K562 (cell line): ENCODE measurements around the gene CABP2. TPM values are rescaled to one million over a fixed set of nuclear protein-coding genes. Genes with fewer than 3 reads are reported as not detected.

ENCODE experiments used
- ATAC-seq: fragments of 200-7000 bp; cut with Tn5 transposase; 3 replicates; pipeline ENCODE4 v1.9.1; 2020; ENCODE audit warnings: moderate library complexity
- BruUV-seq: library from RNA; stranded (reverse); fragments of 400-500 nt; replicated peaks from 2 replicates; lab custom pipeline; 2021; lab: Mats Ljungman, UMichigan
- CTCF ChIA-PET: fragments of 300-600 bp; formaldehyde crosslinking; extraction: SDS; loops from one replicate; lab custom pipeline; 2021; ENCODE audit warnings: low intra/inter-chr PET ratio; lab: Yijun Ruan, JAX
- POLR2A ChIA-PET: fragments of 300-600, 350-650 bp; sonication (Branson Sonifier 250); formaldehyde crosslinking; extraction: SDS; loops from one replicate; lab custom pipeline; 2021; ENCODE audit warnings: antibody characterized with exemption, inconsistent platforms; lab: Yijun Ruan, JAX
- DNase-seq, 4 experiments: peaks; one replicate each; pipeline versions ENCODE4 v3.0.0 to v3.0.0-alpha.2; 2011 to 2018; ENCODE audit warnings: low spot score in 3 of 4, mixed read lengths in 3 of 4; ENCODE audit errors: extremely low read depth in 1 of 4
- FAIRE-seq: peaks from 2 replicates; lab custom pipeline; 2011; peaks lifted over from hg19 to GRCh38; lab: Jason Lieb, UNC
- H2AFZ ChIP-seq: 2 replicates; pipeline ENCODE4 v1.6.0; 2011; ENCODE audit warnings: low read depth, low read length, control low read depth, inconsistent platforms
- H3K27ac ChIP-seq: fragments of 200-600 bp; 3 replicates; pipeline ENCODE4 v1.8.0; 2011; ENCODE audit warnings: low read depth, mild to moderate bottlenecking, control low read depth, inconsistent platforms, low read length, moderate library complexity, mixed read lengths; ENCODE audit errors: extremely low read depth
- H3K27me3 ChIP-seq, 2 experiments: fragments of 300-600 bp in 1 of 2; 2 replicates in 1 of 2; 3 replicates in 1 of 2; pipeline versions ENCODE4 v1.6.0 to v1.8.0; 2011; ENCODE audit warnings: inconsistent platforms in 2 of 2, low read length in 2 of 2, mild to moderate bottlenecking in 1 of 2, mixed read lengths in 1 of 2, moderate library complexity in 1 of 2; ENCODE audit not compliant: control insufficient read depth in 2 of 2, insufficient read depth in 2 of 2
- H3K36me3 ChIP-seq: fragments of 300-600 bp; 3 replicates; pipeline ENCODE4 v1.8.0; 2011; ENCODE audit warnings: mild to moderate bottlenecking, low read length, inconsistent platforms; ENCODE audit not compliant: control insufficient read depth, insufficient read depth
- H3K4me1 ChIP-seq, 2 experiments: fragments of 200-600 bp in 1 of 2; replicated peaks in 1 of 2; 2 replicates in 1 of 2; 3 replicates in 1 of 2; pipeline versions ENCODE4 v1.5.1 to v1.8.0; 2011; ENCODE audit warnings: inconsistent platforms in 2 of 2, low read length in 2 of 2, mild to moderate bottlenecking in 1 of 2, mixed read lengths in 1 of 2, moderate library complexity in 1 of 2; ENCODE audit not compliant: control insufficient read depth in 2 of 2, insufficient read depth in 2 of 2
- H3K4me2 ChIP-seq: 2 replicates; pipeline ENCODE4 v1.6.1; 2011; ENCODE audit warnings: low read length, control low read depth, inconsistent platforms, mixed read lengths; ENCODE audit not compliant: insufficient read depth
- H3K4me3 ChIP-seq: fragments of 200-600 bp; sonication (generic), shearing (Covaris generic); 2 replicates; pipeline ENCODE4 v1.5.1; 2016; ENCODE audit warnings: control low read depth, inconsistent platforms
- H3K79me2 ChIP-seq: fragments of 200-600 bp; 3 replicates; pipeline ENCODE4 v1.8.0; 2011; ENCODE audit warnings: low read length, inconsistent platforms; ENCODE audit not compliant: control insufficient read depth, insufficient read depth
- H3K9ac ChIP-seq, 2 experiments: 2 replicates each; pipeline versions ENCODE4 v1.6.0 to v1.6.1; 2011; ENCODE audit warnings: low read depth in 2 of 2, low read length in 2 of 2, control low read depth in 1 of 2, inconsistent platforms in 1 of 2, mild to moderate bottlenecking in 1 of 2, mixed read lengths in 1 of 2; ENCODE audit not compliant: insufficient read depth in 1 of 2
- H3K9me1 ChIP-seq: one replicate; pipeline ENCODE4 v1.6.0; 2011; ENCODE audit warnings: inconsistent platforms, mild to moderate bottlenecking, low read length, moderate library complexity; ENCODE audit not compliant: control insufficient read depth, insufficient read depth
- H3K9me3 ChIP-seq: replicated peaks from 2 replicates; pipeline ENCODE4 v1.5.1; 2011; ENCODE audit warnings: low read depth, low read length, inconsistent platforms; ENCODE audit not compliant: control insufficient read depth, insufficient read depth
- H4K20me1 ChIP-seq: replicated peaks from 2 replicates; pipeline ENCODE4 v1.6.1; 2011; ENCODE audit warnings: low read length, inconsistent platforms, mixed read lengths; ENCODE audit not compliant: control insufficient read depth, insufficient read depth
- ESRRB ChIP-seq: fragments of 250-450 bp; sonication (Bioruptor Pico); IDR thresholded peaks from 2 replicates; pipeline ENCODE4 v1.5.0; 2020; ENCODE audit warnings: mild to moderate bottlenecking, moderate library complexity, borderline replicate concordance
- MTA1 ChIP-seq: fragments of 450-650 bp; IDR thresholded peaks from 2 replicates; pipeline ENCODE4 v1.6.1; 2017; ENCODE audit warnings: borderline replicate concordance
- POLR2B ChIP-seq: fragments of 450-650 bp; IDR thresholded peaks from 2 replicates; pipeline ENCODE4 v1.6.1; 2018; ENCODE audit warnings: low read depth; ENCODE audit not compliant: partially characterized antibody
- POLR2G ChIP-seq: fragments of 200-400 bp; formaldehyde crosslinking; IDR thresholded peaks from 2 replicates; pipeline ENCODE4 v1.6.1; 2017; ENCODE audit warnings: low read depth, mild to moderate bottlenecking, antibody characterized with exemption, low read length, moderate library complexity
- WHSC1 ChIP-seq: IDR thresholded peaks from one replicate; pipeline ENCODE4 v1.6.1; 2012; ENCODE audit warnings: low read length, control low read depth, inconsistent platforms
- ZNF780A ChIP-seq: fragments of 250-450 bp; sonication (Bioruptor Pico); IDR thresholded peaks from 2 replicates; pipeline ENCODE4 v1.5.0; 2021; ENCODE audit warnings: mild to moderate bottlenecking
- WGBS: fragments of 100-300 bp; shearing (Covaris generic); methylation state at CpG from one replicate; pipeline ENCODE4 v1.1.6; 2016; ENCODE audit warnings: low coverage, mixed read lengths; ENCODE audit not compliant: insufficient coverage; ENCODE audit errors: missing lambda C conversion rate; 5-methylcytosine and 5-hydroxymethylcytosine counted together
- in situ Hi-C: fragments of 300-500 bp; cut with MboI; formaldehyde crosslinking; loops from 4 replicates; pipeline ENCODE4 v1.15.0; 2018; ENCODE audit warnings: inconsistent platforms, mixed read lengths
- intact Hi-C: fragments of 100-400 bp; cut with micrococcal nuclease; formaldehyde crosslinking; loops from 2 replicates; pipeline ENCODE4 v1.14.2; 2022
- polyA plus RNA-seq, 8 experiments: library from polyadenylated mRNA; depleted of rRNA in 4 of 8; stranded (reverse) in 5 of 8; unstranded in 3 of 8; fragments of >200 nt; fragmentation: Nextera tagmentation in 2 of 8; fragmentation: Illumina TruSeq in 1 of 8; extraction: Ambion mirVana in 2 of 8; extraction: Trizol in 1 of 8; gene quantifications; 2 replicates each; pipeline versions ENCODE4 v1.2.1 to v1.2.3, GENCODE V29; 2011 to 2014; ENCODE audit warnings: inconsistent platforms in 1 of 8, missing spikeins in 1 of 8
- total RNA-seq, 7 experiments: library from RNA; depleted of rRNA in 6 of 7; stranded (reverse); fragments of >200 nt in 6 of 7; fragmentation: Illumina TruSeq in 2 of 7; extraction: Trizol in 2 of 7; gene quantifications; 2 replicates each; pipeline versions ENCODE4 v1.2.1 to v1.2.3, GENCODE V29; 2011 to 2021; ENCODE audit warnings: low replicate concordance in 1 of 7

CABP2 gene
- total and polyA plus RNA-seq, 9 of the 15 experiments (the other 6 are each of a cell fraction or from before 2014, with no cell fraction given), result not detected

GRCh38 chr11:67489885-67490726, 33.1 kb downstream of the CABP2 start:
- DNase-seq, result no peak
- Histone ChIP-seq H3K9me1 (no peaks in the 10 kb centered on the region), H3K79me2 (peaks cover 13% of the 10 kb centered on the region; the same call in 1 of the 3 replicates), H3K9me3 (no peaks in the 10 kb centered on the region), H3K27ac (no peak overlapping the region), H3K4me1 (peaks cover 9 to 77% of the 10 kb centered on the region in 2 experiments), H3K27me3 (no peaks in the 10 kb centered on the region), H3K36me3 (peaks cover 75% of the 10 kb centered on the region; the same call in 2 of the 3 replicates), H2AFZ (no peak overlapping the region), H3K4me3 (no peak overlapping the region), H4K20me1 (no peaks in the 10 kb centered on the region), H3K9ac (peak overlapping the region in 1 of 2 experiments; percentile 64; a peak in 2 of 4 replicates), H3K4me2 (no peak overlapping the region)
- intact Hi-C loops (no loop called here), in situ Hi-C loops (no loop called here)
- TSS peak; percentile 65 for BruUV-seq
- peak; percentile 68 for TF ChIP-seq POLR2G
- no peak for TF ChIP-seq ZNF780A (CRISPR knock-in tag)
- no peak for TF ChIP-seq ESRRB (CRISPR knock-in tag)
- TF ChIP-seq POLR2B, result peak; percentile 8
- TF ChIP-seq WHSC1, result no peak
- no peak for TF ChIP-seq MTA1
- ATAC-seq, result no peak
- POLR2A ChIA-PET, result interaction anchor here (0.6 to 1.6 kb wide), 4 partner anchors 9 to 922 kb away, joined by 3 to 9 read pairs (median 4); no protein-coding TSS in a partner anchor
- WGBS, result 86% methylated on average over 22 of the region's 23 CpGs
- no peak for FAIRE-seq
- CTCF ChIA-PET, result no interaction called here
